GM12878 (cell line): ENCODE results near the gene TMEM167A. TPM values are rescaled to one million over a fixed set of nuclear protein-coding genes. Genes with fewer than 3 reads are reported as not detected.

Source experiments
- ATAC-seq: fragments of 200-7000 bp; cut with Tn5 transposase; 3 replicates; pipeline ENCODE4 v1.9.1; 2020; ENCODE audit warnings: mild to moderate bottlenecking, moderate library complexity
- BruUV-seq: library from RNA; stranded (reverse); fragments of 400-500 nt; replicated peaks from 2 replicates; lab custom pipeline; 2021; lab: Mats Ljungman, UMichigan
- CTCF ChIA-PET: fragments of 300-600 bp; sonication (Branson Sonifier 250); formaldehyde crosslinking; extraction: SDS; loops from one replicate; lab custom pipeline; 2021; ENCODE audit warnings: inconsistent platforms; lab: Yijun Ruan, JAX
- POLR2A ChIA-PET: fragments of 350-600 bp; formaldehyde crosslinking; extraction: SDS; loops from one replicate; lab custom pipeline; 2021; ENCODE audit warnings: inconsistent platforms; lab: Charles Lee
- RAD21 ChIA-PET: fragments of 300-600 bp; sonication (Branson Sonifier 250); formaldehyde crosslinking; loops from one replicate; lab custom pipeline; 2023; ENCODE audit warnings: antibody characterized with exemption; ENCODE audit not compliant: unreplicated experiment; lab: Charles Lee
- SMC1A ChIA-PET: fragments of 300-600 bp; sonication (Branson Sonifier 250); formaldehyde crosslinking; loops from one replicate; lab custom pipeline; 2023; ENCODE audit not compliant: unreplicated experiment, uncharacterized antibody; lab: Charles Lee
- DNase-seq: peaks from one replicate; pipeline ENCODE4 v3.0.0-alpha.2; 2011; ENCODE audit warnings: low read depth, low spot score
- FAIRE-seq: peaks from 3 replicates; lab custom pipeline; 2011; peaks lifted over from hg19 to GRCh38; lab: Jason Lieb, UNC
- H2AFZ ChIP-seq: 2 replicates; pipeline ENCODE4 v1.6.0; 2011; ENCODE audit warnings: low read depth, low read length, control low read depth; ENCODE audit not compliant: control insufficient read depth
- H3K27ac ChIP-seq: 2 replicates; pipeline ENCODE4 v1.5.1; 2011; ENCODE audit warnings: control low read depth; ENCODE audit not compliant: control insufficient read depth, insufficient read depth
- H3K27me3 ChIP-seq, 2 experiments: replicated peaks in 1 of 2; 2 replicates each; pipeline versions ENCODE4 v1.6.0 to v1.6.1; 2011; ENCODE audit warnings: low read length in 1 of 2; ENCODE audit not compliant: control insufficient read depth in 2 of 2, insufficient read depth in 2 of 2
- H3K36me3 ChIP-seq, 2 experiments: 2 replicates each; pipeline ENCODE4 v1.5.1; 2011; ENCODE audit warnings: low read length in 1 of 2; ENCODE audit not compliant: control insufficient read depth in 2 of 2, insufficient read depth in 2 of 2
- H3K4me1 ChIP-seq: 2 replicates; pipeline ENCODE4 v1.6.1; 2011; ENCODE audit warnings: mild to moderate bottlenecking, low read length, moderate library complexity, mixed read lengths; ENCODE audit not compliant: control insufficient read depth, insufficient read depth
- H3K4me2 ChIP-seq: 2 replicates; pipeline ENCODE4 v1.6.0; 2011; ENCODE audit warnings: control low read depth; ENCODE audit not compliant: control insufficient read depth, insufficient read depth
- H3K4me3 ChIP-seq: fragments of 200-600 bp; sonication (generic); 2 replicates; pipeline ENCODE4 v1.5.1; 2016
- H3K79me2 ChIP-seq: 2 replicates; pipeline ENCODE4 v1.6.0; 2011; ENCODE audit warnings: low read length; ENCODE audit not compliant: control insufficient read depth, insufficient read depth
- H3K9ac ChIP-seq: 2 replicates; pipeline ENCODE4 v1.8.0; 2011; ENCODE audit warnings: low read length, control low read depth, mixed read lengths; ENCODE audit not compliant: control insufficient read depth, insufficient read depth
- H3K9me3 ChIP-seq: replicated peaks from 3 replicates; pipeline ENCODE4 v1.5.1; 2011; ENCODE audit warnings: mild to moderate bottlenecking, low read length; ENCODE audit not compliant: control insufficient read depth, insufficient read depth
- H4K20me1 ChIP-seq: 2 replicates; pipeline ENCODE4 v1.6.0; 2011; ENCODE audit not compliant: control insufficient read depth, insufficient read depth
- BMI1 ChIP-seq: fragments of 450-650 bp; IDR thresholded peaks from 2 replicates; pipeline ENCODE4 v1.6.1; 2016; ENCODE audit warnings: mild to moderate bottlenecking, moderate library complexity, borderline replicate concordance
- CHD2 ChIP-seq: IDR thresholded peaks from 2 replicates; pipeline ENCODE4 v1.6.1; 2011; ENCODE audit warnings: low read depth, low read length, improper control_type of control experiment, borderline replicate concordance
- KAT2A ChIP-seq: conservative IDR thresholded peaks from 2 replicates; pipeline ENCODE4 v1.6.1; 2011; ENCODE audit warnings: low read depth, low read length; ENCODE audit not compliant: control insufficient read depth
- KDM1A ChIP-seq: fragments of 200-600 bp; sonication (generic); IDR thresholded peaks from 2 replicates; pipeline ENCODE4 v1.6.1; 2016; ENCODE audit warnings: borderline replicate concordance
- MXI1 ChIP-seq: fragments of 150-350 bp; IDR thresholded peaks from 2 replicates; pipeline ENCODE4 v1.6.1; 2011; ENCODE audit warnings: low read depth, mild to moderate bottlenecking, inconsistent platforms, low read length, improper control_type of control experiment
- PML ChIP-seq: IDR thresholded peaks from 2 replicates; pipeline ENCODE4 v1.6.1; 2012; ENCODE audit warnings: low read length, inconsistent platforms
- POLR2A ChIP-seq: IDR thresholded peaks from 2 replicates; pipeline ENCODE4 v1.6.1; 2011; ENCODE audit warnings: low read depth, mild to moderate bottlenecking, low read length
- RAD21 ChIP-seq: IDR thresholded peaks from 2 replicates; pipeline ENCODE4 v1.6.1; 2011; ENCODE audit warnings: mild to moderate bottlenecking, low read depth, low read length, moderate library complexity; ENCODE audit not compliant: insufficient read depth
- RCOR1 ChIP-seq: conservative IDR thresholded peaks from 2 replicates; pipeline ENCODE4 v1.6.1; 2012; ENCODE audit warnings: low read depth, low read length, improper control_type of control experiment
- SMAD1 ChIP-seq: fragments of 450-650 bp; IDR thresholded peaks from 2 replicates; pipeline ENCODE4 v1.6.1; 2018; ENCODE audit warnings: mild to moderate bottlenecking, low read depth; ENCODE audit not compliant: partially characterized antibody
- WRNIP1 ChIP-seq: IDR thresholded peaks from 2 replicates; pipeline ENCODE4 v1.6.1; 2011; ENCODE audit warnings: low read depth, low read length, improper control_type of control experiment, borderline replicate concordance
- YBX1 ChIP-seq: fragments of 450-650 bp; IDR thresholded peaks from 2 replicates; pipeline ENCODE4 v1.6.1; 2016; ENCODE audit warnings: antibody characterized with exemption
- WGBS: methylation state at CpG from one replicate; pipeline ENCODE4 v1.1.6; 2016; ENCODE audit warnings: low lambda C conversion rate; ENCODE audit not compliant: insufficient replicate concordance, insufficient coverage; ENCODE audit errors: missing lambda C conversion rate; 5-methylcytosine and 5-hydroxymethylcytosine counted together
- in situ Hi-C: fragments of 300-500 bp; cut with MboI; formaldehyde crosslinking; loops from 9 replicates; pipeline ENCODE4 v1.14.3; 2018; ENCODE audit warnings: mixed read lengths
- intact Hi-C: fragments of 100-400 bp; cut with micrococcal nuclease; formaldehyde crosslinking; loops from one replicate; pipeline ENCODE4 v1.14.2; 2022; ENCODE audit not compliant: unreplicated experiment
- polyA plus RNA-seq, 11 experiments: library from polyadenylated mRNA; depleted of rRNA in 4 of 11; unstranded in 6 of 11; stranded (reverse) in 5 of 11; fragments of >200 nt; fragmentation: Nextera tagmentation in 4 of 11; fragmentation: Illumina TruSeq in 1 of 11; extraction: Ambion mirVana in 4 of 11; extraction: Trizol in 1 of 11; gene quantifications; 1 replicate in 1 of 11; 2 replicates in 10 of 11; pipeline versions ENCODE4 v1.2.1 to v1.2.3, GENCODE V29; 2011 to 2016; ENCODE audit warnings: inconsistent platforms in 2 of 11, missing spikeins in 2 of 11, low read depth in 1 of 11
- total RNA-seq, 4 experiments: library from RNA; depleted of rRNA in 3 of 4; stranded (reverse); fragments of >200 nt in 3 of 4; fragmentation: Illumina TruSeq in 1 of 4; extraction: Trizol in 1 of 4; gene quantifications; 2 replicates each; pipeline versions ENCODE4 v1.2.1 to v1.2.3, GENCODE V29; 2013 to 2021
- TF ChIP-seq, protein P1 (sequence below): fragments of 450-650 bp; IDR thresholded peaks from 2 replicates; pipeline ENCODE4 v1.6.1; 2017; ENCODE audit warnings: mild to moderate bottlenecking, moderate library complexity

The TMEM167A gene
- total and polyA plus RNA-seq, 10 of the 15 experiments (the other 5 are each of a cell fraction or from before 2014, with no cell fraction given), result 29.5 to 363 (median 85.6) TPM

GRCh38 chr5:83038924-83039323 lies 38.3 kb downstream of the TMEM167A start:
- RAD21 ChIA-PET, result interaction anchor here (0.7 kb wide), 1 partner anchor 21 kb away, joined by 3 read pairs; no protein-coding TSS in a partner anchor

More at GRCh38 chr5:83038924-83039323, 38.3 kb downstream of the TMEM167A start:
- TF ChIP-seq CHD2, result no peak
- no peak for TF ChIP-seq POLR2A
- no peak for TF ChIP-seq RCOR1
- no peak for TF ChIP-seq RAD21
- TF ChIP-seq, protein P1, sequence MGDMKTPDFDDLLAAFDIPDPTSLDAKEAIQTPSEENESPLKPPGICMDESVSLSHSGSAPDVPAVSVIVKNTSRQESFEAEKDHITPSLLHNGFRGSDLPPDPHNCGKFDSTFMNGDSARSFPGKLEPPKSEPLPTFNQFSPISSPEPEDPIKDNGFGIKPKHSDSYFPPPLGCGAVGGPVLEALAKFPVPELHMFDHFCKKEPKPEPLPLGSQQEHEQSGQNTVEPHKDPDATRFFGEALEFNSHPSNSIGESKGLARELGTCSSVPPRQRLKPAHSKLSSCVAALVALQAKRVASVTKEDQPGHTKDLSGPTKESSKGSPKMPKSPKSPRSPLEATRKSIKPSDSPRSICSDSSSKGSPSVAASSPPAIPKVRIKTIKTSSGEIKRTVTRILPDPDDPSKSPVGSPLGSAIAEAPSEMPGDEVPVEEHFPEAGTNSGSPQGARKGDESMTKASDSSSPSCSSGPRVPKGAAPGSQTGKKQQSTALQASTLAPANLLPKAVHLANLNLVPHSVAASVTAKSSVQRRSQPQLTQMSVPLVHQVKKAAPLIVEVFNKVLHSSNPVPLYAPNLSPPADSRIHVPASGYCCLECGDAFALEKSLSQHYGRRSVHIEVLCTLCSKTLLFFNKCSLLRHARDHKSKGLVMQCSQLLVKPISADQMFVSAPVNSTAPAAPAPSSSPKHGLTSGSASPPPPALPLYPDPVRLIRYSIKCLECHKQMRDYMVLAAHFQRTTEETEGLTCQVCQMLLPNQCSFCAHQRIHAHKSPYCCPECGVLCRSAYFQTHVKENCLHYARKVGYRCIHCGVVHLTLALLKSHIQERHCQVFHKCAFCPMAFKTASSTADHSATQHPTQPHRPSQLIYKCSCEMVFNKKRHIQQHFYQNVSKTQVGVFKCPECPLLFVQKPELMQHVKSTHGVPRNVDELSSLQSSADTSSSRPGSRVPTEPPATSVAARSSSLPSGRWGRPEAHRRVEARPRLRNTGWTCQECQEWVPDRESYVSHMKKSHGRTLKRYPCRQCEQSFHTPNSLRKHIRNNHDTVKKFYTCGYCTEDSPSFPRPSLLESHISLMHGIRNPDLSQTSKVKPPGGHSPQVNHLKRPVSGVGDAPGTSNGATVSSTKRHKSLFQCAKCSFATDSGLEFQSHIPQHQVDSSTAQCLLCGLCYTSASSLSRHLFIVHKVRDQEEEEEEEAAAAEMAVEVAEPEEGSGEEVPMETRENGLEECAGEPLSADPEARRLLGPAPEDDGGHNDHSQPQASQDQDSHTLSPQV, result no peak
- TF ChIP-seq WRNIP1, result no peak
- TF ChIP-seq SMAD1, result no peak
- no peak for TF ChIP-seq YBX1
- TF ChIP-seq MXI1, result no peak
- TF ChIP-seq PML, result no peak
- TF ChIP-seq KAT2A, result no peak
- TF ChIP-seq KDM1A, result no peak
- no peak for TF ChIP-seq BMI1
- in situ Hi-C loops, result no loop called here
- no peaks in the 10 kb centered on the region for H3K79me2 ChIP-seq
- no peak overlapping the region for H3K9ac ChIP-seq
- no peak for FAIRE-seq
- no peak for DNase-seq
- BruUV-seq, result no TSS peak
- POLR2A ChIA-PET, result interaction anchor here (0.7 kb wide), 1 partner anchor 722 kb away, joined by 4 read pairs; no protein-coding TSS in a partner anchor
- H3K4me2 ChIP-seq, result no peak overlapping the region
- H4K20me1 ChIP-seq, result no peaks in the 10 kb centered on the region
- no peak overlapping the region for H3K27ac ChIP-seq
- SMC1A ChIA-PET, result no interaction called here
- intact Hi-C loops, result no loop called here
- CTCF ChIA-PET, result interaction anchor here (0.7 kb wide), 1 partner anchor 10 kb away, joined by 3 read pairs; no protein-coding TSS in a partner anchor
- no peak overlapping the region for H3K4me3 ChIP-seq
- H3K9me3 ChIP-seq, result no peaks in the 10 kb centered on the region
- H2AFZ ChIP-seq, result no peak overlapping the region
- H3K27me3 ChIP-seq, result no peaks in the 10 kb centered on the region
- H3K4me1 ChIP-seq, result no peaks in the 10 kb centered on the region
- no peaks in the 10 kb centered on the region for H3K36me3 ChIP-seq
- ATAC-seq, result no peak
- WGBS, result 85% methylated on average over 3 of the region's 3 CpGs
